ENCODE data around the gene EIF2S2. TPM values are rescaled to one million over a fixed set of nuclear protein-coding genes. Genes with fewer than 3 reads are reported as not detected.

EIF2S2 gene
- total and polyA plus RNA-seq, 8 donors = 14.3 to 52.3 (median 24.9) TPM

DNA sequence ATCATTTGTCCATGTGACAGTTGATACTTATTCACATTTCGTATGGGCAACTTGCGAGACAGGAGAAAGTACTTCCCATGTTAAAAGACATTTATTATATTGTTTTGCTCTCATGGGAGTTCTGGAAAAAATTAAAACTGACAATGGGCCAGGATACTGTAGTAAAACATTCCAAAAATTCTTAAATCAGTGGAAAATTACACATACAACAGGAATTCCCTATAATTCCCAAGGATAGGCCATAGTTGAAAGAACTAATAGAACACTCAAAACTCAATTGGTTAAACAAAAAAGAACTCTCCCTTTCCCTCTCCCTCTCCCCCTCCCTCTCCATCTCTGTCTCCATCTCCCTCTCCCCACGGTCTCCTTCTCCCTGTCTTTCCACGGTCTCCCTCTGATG lies 19.4 kb upstream of the EIF2S2 start:
- H3K4me1 ChIP-seq = no peaks in the 10 kb centered on the region
- no peak for FAIRE-seq
- no peaks in the 10 kb centered on the region for H3K27me3 ChIP-seq
- 81 to 86% methylated on average over 4 of the region's 4 CpGs for WGBS, 2 donors
- intact Hi-C loops (cut with DNase I) = no loop called here
- H3K4me3 ChIP-seq = no peak overlapping the region
- no peaks in the 10 kb centered on the region for H3K9me3 ChIP-seq
- H3K36me3 ChIP-seq = no peaks in the 10 kb centered on the region
- DNase-seq = no peak
- H3K27ac ChIP-seq = no peak overlapping the region
- ATAC-seq = no peak
- TF ChIP-seq, protein P1, sequence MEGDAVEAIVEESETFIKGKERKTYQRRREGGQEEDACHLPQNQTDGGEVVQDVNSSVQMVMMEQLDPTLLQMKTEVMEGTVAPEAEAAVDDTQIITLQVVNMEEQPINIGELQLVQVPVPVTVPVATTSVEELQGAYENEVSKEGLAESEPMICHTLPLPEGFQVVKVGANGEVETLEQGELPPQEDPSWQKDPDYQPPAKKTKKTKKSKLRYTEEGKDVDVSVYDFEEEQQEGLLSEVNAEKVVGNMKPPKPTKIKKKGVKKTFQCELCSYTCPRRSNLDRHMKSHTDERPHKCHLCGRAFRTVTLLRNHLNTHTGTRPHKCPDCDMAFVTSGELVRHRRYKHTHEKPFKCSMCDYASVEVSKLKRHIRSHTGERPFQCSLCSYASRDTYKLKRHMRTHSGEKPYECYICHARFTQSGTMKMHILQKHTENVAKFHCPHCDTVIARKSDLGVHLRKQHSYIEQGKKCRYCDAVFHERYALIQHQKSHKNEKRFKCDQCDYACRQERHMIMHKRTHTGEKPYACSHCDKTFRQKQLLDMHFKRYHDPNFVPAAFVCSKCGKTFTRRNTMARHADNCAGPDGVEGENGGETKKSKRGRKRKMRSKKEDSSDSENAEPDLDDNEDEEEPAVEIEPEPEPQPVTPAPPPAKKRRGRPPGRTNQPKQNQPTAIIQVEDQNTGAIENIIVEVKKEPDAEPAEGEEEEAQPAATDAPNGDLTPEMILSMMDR (IDR thresholded peaks at IDR 0.05) = no peak

DNA sequence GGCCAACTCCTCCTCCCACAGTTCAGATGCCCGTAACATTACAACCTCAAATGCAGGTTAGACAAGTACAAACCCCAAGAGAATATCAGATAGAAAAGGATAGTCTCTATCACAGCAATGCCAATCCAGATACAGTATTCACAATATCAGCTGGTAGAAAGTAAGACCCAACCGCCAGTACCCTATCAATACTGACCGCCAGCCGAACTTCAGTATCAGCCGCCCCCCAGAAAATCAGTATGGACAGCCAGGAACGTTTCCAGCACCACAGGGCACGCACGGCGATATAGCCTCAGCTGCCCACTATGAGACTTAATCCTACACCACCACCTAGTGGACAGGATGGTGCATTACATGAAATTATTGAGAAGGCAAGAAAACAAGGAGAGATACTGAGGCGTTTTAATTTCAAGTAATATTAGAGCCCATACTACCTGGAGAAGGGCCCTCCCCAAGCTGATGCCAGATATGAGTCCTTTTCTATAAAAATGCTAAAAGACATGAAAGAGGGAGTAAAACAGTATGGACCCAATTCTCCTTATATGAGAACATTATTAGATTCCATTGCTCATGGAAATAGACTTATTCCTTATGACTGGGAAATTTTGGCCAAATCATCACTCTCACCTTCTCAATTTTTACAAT lies 17.6 kb upstream of the EIF2S2 start:
- peak; percentile 92 to 100 (median 98) for ATAC-seq
- no peaks in the 10 kb centered on the region for H3K4me1 ChIP-seq
- H3K27me3 ChIP-seq = no peaks in the 10 kb centered on the region
- H3K27ac ChIP-seq = no peak overlapping the region
- 1 to 2% methylated on average over 10 of the region's 10 CpGs for WGBS, 2 donors
- no peaks in the 10 kb centered on the region for H3K36me3 ChIP-seq
- H3K9me3 ChIP-seq = no peaks in the 10 kb centered on the region
- H3K4me3 ChIP-seq = peak overlapping the region in 2 of 4 donors; percentile 21 to 32
- TF ChIP-seq, protein P1 (IDR thresholded peaks at IDR 0.05) = peak; percentile 63 to 80 (median 76)
- intact Hi-C loops (cut with DNase I) = loop anchor here in 1 of 3 donors (5.0 kb wide), 1 partner anchor 267 kb away; no protein-coding TSS in a partner anchor
- DNase-seq = peak; percentile 47 to 67 (median 58)
- FAIRE-seq = no peak

DNA sequence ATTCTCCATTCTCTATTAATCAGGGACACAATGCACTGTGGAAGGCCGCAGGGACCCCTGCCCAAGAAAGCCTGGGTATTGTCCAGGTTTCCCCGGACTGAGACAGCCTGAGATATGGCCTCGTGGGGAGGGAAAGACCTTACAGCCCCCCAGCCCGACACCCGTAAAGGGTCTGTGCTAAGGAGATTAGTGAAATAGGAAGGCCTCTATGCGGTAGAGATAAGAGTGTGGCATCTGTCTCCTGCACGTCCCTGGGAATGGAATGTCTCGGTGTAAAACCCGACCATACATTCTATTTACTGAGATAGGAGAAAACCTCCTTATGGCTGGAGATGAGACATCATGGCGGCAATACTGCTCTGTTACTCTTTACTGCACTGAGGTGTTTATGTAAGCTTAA lies 15.7 kb upstream of the EIF2S2 start:
- Histone ChIP-seq H3K36me3 (no peaks in the 10 kb centered on the region), H3K27me3 (no peaks in the 10 kb centered on the region), H3K4me3 (no peak overlapping the region), H3K9me3 (no peaks in the 10 kb centered on the region), H3K27ac (no peak overlapping the region), H3K4me1 (no peaks in the 10 kb centered on the region)
- intact Hi-C loops (cut with DNase I) = loop anchor here in 1 of 3 donors (5.0 kb wide), 1 partner anchor 265 kb away; no protein-coding TSS in a partner anchor
- FAIRE-seq (no peak), DNase-seq (no peak), ATAC-seq (no peak)
- TF ChIP-seq, protein P1 (IDR thresholded peaks at IDR 0.05) = no peak
- 79 to 82% methylated on average over 10 of the region's 10 CpGs for WGBS, 2 donors

DNA sequence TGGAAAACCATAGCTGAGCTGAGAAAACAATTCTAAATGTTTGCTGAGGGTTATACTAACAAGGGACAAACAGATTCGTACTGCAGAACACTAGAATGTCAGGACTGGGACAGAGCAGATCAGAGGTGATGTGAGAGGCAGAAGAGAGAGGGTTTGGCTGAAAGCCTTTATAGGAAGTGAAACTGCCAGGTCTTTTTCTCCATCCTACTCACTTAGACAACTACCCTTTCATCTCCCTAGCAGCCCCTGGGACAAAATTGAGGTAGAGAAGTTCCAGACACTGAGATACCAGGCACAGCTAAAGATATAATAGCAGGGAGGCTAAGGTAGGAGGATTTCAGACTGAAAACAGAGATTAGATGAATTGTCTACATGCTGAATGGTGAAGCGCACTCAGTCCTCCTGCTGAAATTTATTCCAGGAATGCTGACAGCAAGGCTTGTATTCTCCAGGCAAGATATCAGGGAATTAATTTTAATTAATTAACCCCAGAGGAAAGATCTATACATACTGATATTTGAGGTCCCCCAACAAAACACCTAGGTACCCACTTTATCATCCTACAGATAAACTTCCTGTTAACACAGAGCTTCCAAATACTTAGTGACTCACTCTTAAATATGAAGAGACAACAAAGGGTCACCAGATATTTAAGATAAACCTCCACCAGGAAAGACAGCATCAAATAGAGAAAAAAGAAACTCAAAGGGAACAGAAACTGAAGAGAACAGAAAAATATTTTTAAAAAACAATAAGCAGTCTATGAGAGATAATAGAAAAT lies 12.6 kb upstream of the EIF2S2 start:
- FAIRE-seq = no peak
- H3K4me3 ChIP-seq = no peak overlapping the region
- no peaks in the 10 kb centered on the region for H3K4me1 ChIP-seq
- H3K27ac ChIP-seq = no peak overlapping the region
- intact Hi-C loops (cut with DNase I) = loop anchor here in 1 of 3 donors (5.0 kb wide), 1 partner anchor 262 kb away; no protein-coding TSS in a partner anchor
- no peak for DNase-seq
- 64 to 67% methylated on average over 2 of the region's 2 CpGs for WGBS, 2 donors
- TF ChIP-seq, protein P1 (IDR thresholded peaks at IDR 0.05) = no peak
- no peaks in the 10 kb centered on the region for H3K27me3 ChIP-seq
- ATAC-seq = no peak
- H3K9me3 ChIP-seq = no peaks in the 10 kb centered on the region
- H3K36me3 ChIP-seq = no peaks in the 10 kb centered on the region

DNA sequence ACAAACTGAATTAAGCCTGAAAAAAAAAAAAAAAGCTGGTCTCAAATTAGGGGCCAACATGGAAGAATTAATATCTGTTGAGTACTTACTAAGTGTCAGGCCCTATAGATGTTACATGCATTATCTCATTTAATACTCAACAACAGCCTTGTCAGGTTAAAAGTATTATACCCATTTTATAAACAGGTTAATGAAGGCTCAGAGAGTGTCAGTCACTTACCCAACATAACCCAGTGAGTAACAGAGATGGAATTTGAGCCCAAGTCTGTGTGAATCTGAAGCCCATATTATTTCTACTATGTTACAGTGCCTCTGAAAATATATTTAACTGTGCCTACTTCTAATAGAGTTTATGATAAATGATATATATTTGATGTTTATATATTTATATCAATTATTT lies 11.3 kb upstream of the EIF2S2 start:
- no peak for DNase-seq
- Histone ChIP-seq H3K4me1 (no peaks in the 10 kb centered on the region), H3K4me3 (no peak overlapping the region), H3K27me3 (no peaks in the 10 kb centered on the region), H3K9me3 (no peaks in the 10 kb centered on the region), H3K27ac (no peak overlapping the region), H3K36me3 (no peaks in the 10 kb centered on the region)
- no peak for ATAC-seq
- TF ChIP-seq, protein P1 (IDR thresholded peaks at IDR 0.05) = no peak
- intact Hi-C loops (cut with DNase I) = no loop called here
- no peak for FAIRE-seq

Data from pancreas (tissue), 10 donors.